Osteocyte (in vitro differentiated cells): ENCODE data around the gene SNAI3. TPM values are rescaled to one million over a fixed set of nuclear protein-coding genes. Genes with fewer than 3 reads are reported as not detected.
"Not testable (repeated sequence)": the region's sequence is repeated elsewhere in the genome, so short reads cannot be mapped to it uniquely, and the experiment has no call there.

Experiments used
- DNase-seq: peaks from one replicate; pipeline ENCODE4 v3.0.0; 2021; ENCODE audit warnings: mixed read lengths; ENCODE audit not compliant: unreplicated experiment; ENCODE audit errors: extremely low spot score
- H3K27ac Mint-ChIP-seq: one replicate; pipeline ENCODE4 v1.8.0; 2021; ENCODE audit warnings: mild to moderate bottlenecking, mixed read lengths; ENCODE audit not compliant: unreplicated experiment
- H3K27me3 Mint-ChIP-seq: one replicate; pipeline ENCODE4 v1.8.0; 2021; ENCODE audit warnings: mixed read lengths; ENCODE audit not compliant: unreplicated experiment
- H3K36me3 Mint-ChIP-seq: one replicate; pipeline ENCODE4 v1.8.0; 2021; ENCODE audit warnings: mixed read lengths; ENCODE audit not compliant: unreplicated experiment
- H3K4me1 Mint-ChIP-seq: one replicate; pipeline ENCODE4 v1.8.0; 2021; ENCODE audit warnings: mixed read lengths; ENCODE audit not compliant: unreplicated experiment
- H3K4me3 Mint-ChIP-seq: one replicate; pipeline ENCODE4 v1.8.0; 2021; ENCODE audit warnings: mild to moderate bottlenecking, moderate library complexity, mixed read lengths; ENCODE audit not compliant: unreplicated experiment
- H3K9me3 Mint-ChIP-seq: one replicate; pipeline ENCODE4 v1.8.0; 2021; ENCODE audit warnings: mixed read lengths; ENCODE audit not compliant: unreplicated experiment
- CTCF ChIP-seq: fragments of 200-600 bp; sonication (generic); IDR thresholded peaks from 2 replicates; pipeline ENCODE4 v1.5.0; 2021; ENCODE audit warnings: antibody characterized with exemption, mild to moderate bottlenecking, moderate library complexity
- total RNA-seq: library from RNA; stranded (reverse); gene quantifications from 2 replicates; pipeline ENCODE4 v1.2.1, GENCODE V29; 2021

SNAI3 gene
- total RNA-seq, 1 donor from 2014 or later: not detected

DNA sequence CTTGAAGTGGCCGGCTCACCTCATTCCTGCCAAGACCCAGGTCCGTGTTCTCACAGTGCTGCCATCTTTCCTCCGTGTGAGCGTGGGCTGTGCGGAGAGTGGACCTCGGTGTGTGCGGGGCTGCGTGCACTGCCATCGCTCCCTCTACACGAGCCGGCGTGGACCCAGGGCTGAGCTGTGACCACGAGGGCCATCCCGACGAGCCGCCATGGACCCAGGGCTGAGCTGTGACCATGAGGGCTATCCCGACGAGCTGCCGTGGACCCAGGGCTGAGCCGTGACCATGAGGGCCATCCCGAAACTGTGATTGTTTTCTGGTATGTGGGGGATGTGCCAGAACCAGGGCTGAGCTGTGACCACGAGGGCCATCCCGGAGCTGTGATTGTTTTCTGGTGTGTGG is 14.5 kb downstream of the SNAI3 start:
- H3K36me3 Mint-ChIP-seq: no peaks in the 10 kb centered on the region
- H3K4me1 Mint-ChIP-seq: peaks cover 1% of the 10 kb centered on the region
- H3K9me3 Mint-ChIP-seq: no peaks in the 10 kb centered on the region
- no peak overlapping the region for H3K4me3 Mint-ChIP-seq
- no peak overlapping the region for H3K27ac Mint-ChIP-seq
- DNase-seq: no peak
- H3K27me3 Mint-ChIP-seq: no peaks in the 10 kb centered on the region
- TF ChIP-seq CTCF: no peak

- Mint-ChIP-seq H3K4me3 (no peak overlapping the region), H3K9me3 (no peaks in the 10 kb centered on the region), H3K4me1 (peaks cover 1% of the 10 kb centered on the region), H3K36me3 (no peaks in the 10 kb centered on the region), H3K27me3 (no peaks in the 10 kb centered on the region), H3K27ac (no peak overlapping the region)
- no peak for DNase-seq
- no peak for TF ChIP-seq CTCF
Measured at GRCh38 chr16:88669980-88670379, 16.3 kb downstream of the SNAI3 start.

GRCh38 chr16:88669493-88669892 is 16.8 kb downstream of the SNAI3 start:
- not testable (repeated sequence) for H3K27me3 Mint-ChIP-seq, H3K27ac Mint-ChIP-seq, DNase-seq, H3K9me3 Mint-ChIP-seq, H3K4me3 Mint-ChIP-seq, H3K4me1 Mint-ChIP-seq, H3K36me3 Mint-ChIP-seq

DNA sequence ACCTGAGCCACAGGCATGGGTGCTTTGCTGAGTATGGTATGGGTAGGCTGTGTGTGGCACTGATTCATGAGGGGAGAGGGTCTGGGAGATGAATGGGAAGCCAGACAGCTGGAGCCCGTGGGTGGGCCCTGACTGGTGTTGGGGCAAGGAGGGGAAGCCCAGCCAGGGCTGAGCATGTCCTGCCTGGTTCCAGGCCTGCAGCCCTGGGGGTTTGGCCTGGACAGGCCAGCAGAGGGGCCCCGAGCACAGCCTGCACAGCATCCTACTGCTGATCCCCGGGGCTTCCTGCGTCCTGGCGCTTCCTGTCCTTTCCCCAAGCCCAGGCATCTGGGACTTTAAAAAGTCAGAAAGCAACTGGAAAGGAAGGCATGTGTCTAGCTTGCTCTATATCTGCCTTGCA is 18.8 kb downstream of the SNAI3 start:
- H3K36me3 Mint-ChIP-seq: no peaks in the 10 kb centered on the region
- no peak for DNase-seq

DNA sequence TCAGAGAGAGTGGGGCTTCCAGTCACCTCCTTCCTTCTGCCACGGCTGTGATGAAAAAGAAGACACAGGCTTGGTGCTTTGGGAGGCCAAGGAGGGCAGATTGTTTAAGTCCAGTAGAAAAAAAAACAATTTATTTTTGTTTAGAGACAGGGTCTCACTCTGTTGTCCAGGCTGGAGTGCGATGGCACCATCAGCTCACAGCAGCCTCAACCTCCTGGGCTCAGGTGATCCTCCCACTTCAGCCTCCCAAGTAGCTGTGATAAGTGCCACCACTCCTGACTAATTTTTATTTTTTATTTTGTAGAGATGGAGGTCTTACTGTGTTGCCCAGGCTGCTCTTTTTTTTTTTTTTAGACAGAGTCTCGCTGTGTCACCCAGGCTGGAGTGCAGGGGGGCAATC is 20.7 kb downstream of the SNAI3 start:
- H3K4me1 Mint-ChIP-seq: peaks cover 18% of the 10 kb centered on the region
- H3K9me3 Mint-ChIP-seq: no peaks in the 10 kb centered on the region
- DNase-seq: no peak
- H3K4me3 Mint-ChIP-seq: no peak overlapping the region
- no peak for TF ChIP-seq CTCF
- no peaks in the 10 kb centered on the region for H3K27me3 Mint-ChIP-seq
- H3K27ac Mint-ChIP-seq: no peak overlapping the region
- H3K36me3 Mint-ChIP-seq: no peaks in the 10 kb centered on the region

More for the DNA sequence above, 18.8 kb downstream of the SNAI3 start:
- Mint-ChIP-seq H3K9me3 (no peaks in the 10 kb centered on the region), H3K27me3 (no peaks in the 10 kb centered on the region), H3K27ac (no peak overlapping the region), H3K4me1 (peaks cover 5% of the 10 kb centered on the region), H3K4me3 (no peak overlapping the region)
- TF ChIP-seq CTCF: peak; percentile 11

- no peak for TF ChIP-seq CTCF
- Mint-ChIP-seq H3K4me3 (peak overlapping the region; percentile 15), H3K27me3 (no peaks in the 10 kb centered on the region), H3K36me3 (no peaks in the 10 kb centered on the region), H3K4me1 (peaks cover 18% of the 10 kb centered on the region), H3K9me3 (no peaks in the 10 kb centered on the region), H3K27ac (no peak overlapping the region)
- DNase-seq: no peak
Measured at GRCh38 chr16:88665148-88665547, 21.2 kb downstream of the SNAI3 start.
